Activated CD4-positive, CD25-positive, alpha-beta regulatory T cell (primary cell): ENCODE data around the gene AKAP5.

Experiments used
- DNase-seq, 4 experiments: peaks; one replicate each; lab custom pipeline; 2025; lab: John Stamatoyannopoulos, UW

AKAP5 gene, protein sequence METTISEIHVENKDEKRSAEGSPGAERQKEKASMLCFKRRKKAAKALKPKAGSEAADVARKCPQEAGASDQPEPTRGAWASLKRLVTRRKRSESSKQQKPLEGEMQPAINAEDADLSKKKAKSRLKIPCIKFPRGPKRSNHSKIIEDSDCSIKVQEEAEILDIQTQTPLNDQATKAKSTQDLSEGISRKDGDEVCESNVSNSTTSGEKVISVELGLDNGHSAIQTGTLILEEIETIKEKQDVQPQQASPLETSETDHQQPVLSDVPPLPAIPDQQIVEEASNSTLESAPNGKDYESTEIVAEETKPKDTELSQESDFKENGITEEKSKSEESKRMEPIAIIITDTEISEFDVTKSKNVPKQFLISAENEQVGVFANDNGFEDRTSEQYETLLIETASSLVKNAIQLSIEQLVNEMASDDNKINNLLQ

GRCh38 chr14:64465191-64465822, at the start of gene AKAP5:
Gene AKAP5 (plus strand): TSS chr14:64465499. CDS start chr14:64468395, 2,896 bp downstream.
- DNase-seq = peak; percentile 16 to 40 (median 35)

DNA sequence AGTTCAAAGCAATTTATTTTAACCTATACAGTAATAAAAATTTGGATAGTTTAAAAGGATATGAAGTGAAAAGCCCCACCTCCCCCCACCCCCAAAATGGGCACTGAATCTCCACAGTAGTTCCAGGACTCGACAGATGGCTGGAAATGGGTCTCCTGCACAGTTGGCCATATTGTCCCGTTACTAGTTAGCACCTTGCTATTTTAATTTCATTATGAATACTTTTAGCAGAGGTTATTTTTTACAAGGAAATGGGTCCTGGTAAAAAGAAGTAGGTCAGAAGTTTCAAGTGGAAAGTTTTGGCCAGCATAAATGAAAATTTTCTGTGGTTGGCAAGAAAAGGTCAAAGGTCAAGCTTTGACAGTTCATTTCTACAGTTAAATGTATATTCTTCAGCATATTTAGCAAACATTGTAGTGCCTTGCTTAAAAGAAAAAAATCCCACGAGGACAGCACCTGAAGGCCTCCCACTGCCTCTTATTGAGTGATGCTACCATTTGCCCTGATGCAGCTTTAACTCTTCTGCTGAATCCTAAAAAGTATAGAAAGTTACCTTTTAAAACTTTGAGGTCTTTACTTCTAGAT, 48.9 kb upstream of the AKAP5 start:
- no peak for DNase-seq

GRCh38 chr14:64417055-64417770, 48.1 kb upstream of the AKAP5 start:
- no peak for DNase-seq

GRCh38 chr14:64417771-64418125, 47.6 kb upstream of the AKAP5 start:
- no peak for DNase-seq

- DNase-seq = no peak
Observed at GRCh38 chr14:64419003-64419402, 46.3 kb upstream of the AKAP5 start.

GRCh38 chr14:64421166-64421565, 44.1 kb upstream of the AKAP5 start:
- DNase-seq = no peak

GRCh38 chr14:64422005-64422404, 43.3 kb upstream of the AKAP5 start:
- DNase-seq = no peak

DNA sequence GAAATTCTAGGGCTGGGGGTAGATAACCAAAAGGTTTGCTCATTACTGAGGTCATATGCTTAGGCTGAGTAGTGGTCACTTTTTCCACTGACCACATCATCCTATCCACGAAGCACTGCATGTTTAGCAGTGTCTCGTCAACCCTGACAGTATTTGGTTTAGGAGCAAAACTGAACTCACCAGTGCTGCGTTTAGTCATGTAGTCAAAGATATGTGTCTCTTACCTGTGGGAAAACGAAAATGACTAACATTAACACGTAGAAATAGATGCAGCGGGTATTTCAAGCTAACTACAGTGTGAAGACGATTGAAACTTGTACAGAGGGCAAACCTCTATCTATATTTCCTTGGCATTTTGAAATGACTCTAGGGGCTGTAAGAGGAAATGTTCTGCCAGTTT, 42.5 kb upstream of the AKAP5 start:
- DNase-seq = no peak

GRCh38 chr14:64423987-64424386, 41.3 kb upstream of the AKAP5 start:
- no peak for DNase-seq

DNA sequence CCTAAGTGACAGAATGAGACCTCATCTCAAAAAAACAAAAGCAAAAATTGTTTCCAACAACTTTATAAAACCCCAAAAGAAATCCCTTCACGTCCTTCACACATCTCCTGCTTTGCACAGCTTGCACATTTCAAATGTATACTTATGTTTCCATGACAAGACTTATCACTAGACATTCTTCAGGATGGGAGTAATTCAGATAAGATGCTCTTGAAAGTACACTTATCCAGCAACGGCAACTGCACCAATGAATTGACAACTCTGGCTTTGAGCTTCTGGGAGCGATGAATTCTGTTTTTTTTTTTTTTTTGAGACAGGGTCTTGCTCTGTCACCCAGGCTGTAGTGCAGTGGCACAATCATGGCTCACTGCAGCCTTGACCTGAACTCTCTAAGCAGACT, 30.8 kb upstream of the AKAP5 start:
- DNase-seq = no peak

GRCh38 chr14:64438181-64438841, 27.0 kb upstream of the AKAP5 start:
- no peak for DNase-seq

- no peak for DNase-seq
Observed at GRCh38 chr14:64439141-64439540, 26.2 kb upstream of the AKAP5 start.

DNA sequence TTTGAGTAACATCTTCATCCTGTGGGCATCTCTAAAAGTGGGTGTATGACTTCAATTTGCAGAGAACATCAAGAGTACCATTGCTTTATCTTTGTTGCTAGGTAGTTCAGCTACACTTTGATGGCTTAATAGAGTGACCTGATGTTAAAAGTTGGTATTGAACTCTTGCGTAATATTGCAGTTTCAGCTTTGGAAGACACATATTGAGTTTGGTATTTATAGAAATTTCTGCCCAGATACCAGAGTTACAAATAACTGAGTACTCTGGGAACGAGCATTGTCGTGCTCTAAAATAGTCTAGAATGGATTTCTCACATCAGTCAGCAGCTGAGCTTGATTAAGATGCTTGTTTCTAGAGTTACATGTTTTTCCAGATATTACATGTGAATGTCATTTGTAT, 24.8 kb upstream of the AKAP5 start:
- no peak for DNase-seq

- no peak for DNase-seq
Observed at GRCh38 chr14:64442300-64442988, 22.9 kb upstream of the AKAP5 start.

DNA sequence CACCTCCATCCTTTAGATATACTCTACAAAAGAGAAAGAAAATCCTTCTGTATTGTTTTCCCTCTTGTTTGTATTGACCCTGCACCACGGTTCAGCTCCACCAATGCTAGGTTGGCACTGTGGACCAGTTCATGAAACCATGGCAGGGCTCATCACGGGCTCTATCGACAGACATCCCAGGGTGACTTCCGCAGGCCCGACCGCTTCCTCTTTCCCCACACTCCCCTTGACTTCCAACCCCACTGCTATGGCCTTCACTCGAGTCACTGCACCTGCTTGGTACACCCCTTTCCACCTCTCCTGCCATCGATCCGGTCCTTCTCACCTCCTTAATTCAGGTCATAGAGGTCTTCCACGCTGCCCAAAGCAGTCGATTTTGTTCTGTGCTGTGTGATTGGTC, 21.2 kb upstream of the AKAP5 start:
- no peak for DNase-seq

GRCh38 chr14:64444984-64445845, 20.1 kb upstream of the AKAP5 start:
- DNase-seq = peak in 1 of 4 experiments; percentile 32

DNA sequence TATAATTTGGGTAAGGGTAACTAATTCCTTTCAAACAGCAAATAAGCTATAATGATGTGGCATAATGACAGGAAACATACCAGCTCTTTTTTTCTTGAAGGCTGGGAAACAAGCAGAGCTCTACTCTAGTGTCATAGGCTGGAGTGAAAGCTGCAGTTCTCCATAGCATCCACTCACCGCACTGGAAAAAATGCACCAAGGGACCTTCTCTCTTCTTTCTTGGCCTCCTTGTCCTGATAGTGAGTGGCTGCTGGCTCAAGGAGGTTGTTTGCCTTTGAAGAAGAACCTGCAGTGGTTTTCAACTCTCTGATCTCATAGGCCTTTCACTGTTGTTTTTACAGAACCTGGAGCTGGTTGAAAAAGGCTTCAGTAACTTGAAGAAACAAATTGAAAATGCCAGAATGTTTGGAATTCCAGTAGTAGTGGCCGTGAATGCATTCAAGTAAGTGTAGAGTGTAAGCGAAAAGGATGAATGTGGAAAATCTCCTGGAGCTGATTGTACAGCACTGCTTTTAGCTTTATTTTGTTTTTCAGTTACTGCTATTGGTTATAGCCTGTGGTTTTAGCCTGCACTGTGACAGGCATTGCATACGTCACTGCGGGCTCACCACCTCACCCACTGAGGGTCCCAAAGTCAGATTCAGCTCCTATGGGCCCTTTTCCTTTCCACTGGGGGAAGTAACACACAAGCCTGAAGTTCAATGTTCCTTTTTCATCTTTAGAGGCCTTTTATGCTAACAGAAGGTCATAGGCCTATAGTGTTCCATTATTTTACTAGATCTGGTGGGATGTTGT, 17.2 kb upstream of the AKAP5 start:
- DNase-seq = no peak

- DNase-seq = no peak
Observed at GRCh38 chr14:64450255-64450654, 15.0 kb upstream of the AKAP5 start.

- no peak for DNase-seq
Observed at GRCh38 chr14:64454671-64455070, 10.6 kb upstream of the AKAP5 start.
